DMS 273 (cell line): ENCODE measurements around the gene CGB2.
A peak's percentile ranks its signal among the peaks of the same experiment; 100 is the strongest.

Experiments used
- DNase-seq: peaks from one replicate; lab custom pipeline; 2025; ENCODE audit not compliant: unreplicated experiment; lab: John Stamatoyannopoulos, UW

CGB2 gene

GRCh38 chr19:49065905-49066512 lies 34.3 kb downstream of the CGB2 start:
- no peak for DNase-seq

GRCh38 chr19:49067554-49067953 lies 35.9 kb downstream of the CGB2 start:
- peak; percentile 32 for DNase-seq

DNA sequence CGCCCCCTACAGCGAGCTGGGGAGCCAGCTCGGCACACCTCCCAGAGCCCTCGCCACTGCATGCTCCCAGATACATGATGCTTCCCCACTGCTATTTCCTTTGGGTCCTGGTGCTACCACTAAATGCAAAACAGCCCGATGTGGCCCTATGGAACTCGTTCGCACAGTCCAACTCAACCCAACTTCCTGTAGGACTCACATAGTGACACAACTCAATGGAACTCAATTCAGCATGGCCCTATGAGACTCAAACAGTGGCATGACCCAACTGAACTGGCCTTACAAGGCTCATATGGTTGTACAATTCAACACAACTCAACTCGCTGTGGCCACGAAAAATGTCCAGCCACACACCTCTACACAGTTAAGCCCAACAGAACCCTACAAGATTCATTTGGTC lies 37.3 kb downstream of the CGB2 start:
- no peak for DNase-seq

DNA sequence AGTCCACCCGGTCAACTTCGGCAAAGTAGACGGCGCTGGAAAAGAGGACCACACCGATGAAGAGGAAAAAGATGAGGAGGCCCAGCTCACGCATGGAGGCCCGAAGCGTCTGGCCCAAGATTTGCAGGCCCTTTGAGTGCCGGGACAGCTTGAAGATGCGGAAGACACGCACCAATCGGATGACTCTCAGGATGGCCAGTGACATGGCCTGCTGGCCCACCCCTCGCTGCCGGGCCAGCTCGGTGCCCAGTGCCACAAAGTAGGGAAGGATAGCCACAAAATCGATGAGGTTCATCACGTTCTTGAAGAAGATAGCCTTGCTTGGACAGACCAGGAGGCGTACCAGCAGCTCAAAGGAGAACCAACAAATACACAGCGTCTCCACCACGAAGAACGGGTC lies 38.7 kb downstream of the CGB2 start:
- no peak for DNase-seq

GRCh38 chr19:49071860-49072547 lies 40.3 kb downstream of the CGB2 start:
- peak; percentile 64 for DNase-seq

DNA sequence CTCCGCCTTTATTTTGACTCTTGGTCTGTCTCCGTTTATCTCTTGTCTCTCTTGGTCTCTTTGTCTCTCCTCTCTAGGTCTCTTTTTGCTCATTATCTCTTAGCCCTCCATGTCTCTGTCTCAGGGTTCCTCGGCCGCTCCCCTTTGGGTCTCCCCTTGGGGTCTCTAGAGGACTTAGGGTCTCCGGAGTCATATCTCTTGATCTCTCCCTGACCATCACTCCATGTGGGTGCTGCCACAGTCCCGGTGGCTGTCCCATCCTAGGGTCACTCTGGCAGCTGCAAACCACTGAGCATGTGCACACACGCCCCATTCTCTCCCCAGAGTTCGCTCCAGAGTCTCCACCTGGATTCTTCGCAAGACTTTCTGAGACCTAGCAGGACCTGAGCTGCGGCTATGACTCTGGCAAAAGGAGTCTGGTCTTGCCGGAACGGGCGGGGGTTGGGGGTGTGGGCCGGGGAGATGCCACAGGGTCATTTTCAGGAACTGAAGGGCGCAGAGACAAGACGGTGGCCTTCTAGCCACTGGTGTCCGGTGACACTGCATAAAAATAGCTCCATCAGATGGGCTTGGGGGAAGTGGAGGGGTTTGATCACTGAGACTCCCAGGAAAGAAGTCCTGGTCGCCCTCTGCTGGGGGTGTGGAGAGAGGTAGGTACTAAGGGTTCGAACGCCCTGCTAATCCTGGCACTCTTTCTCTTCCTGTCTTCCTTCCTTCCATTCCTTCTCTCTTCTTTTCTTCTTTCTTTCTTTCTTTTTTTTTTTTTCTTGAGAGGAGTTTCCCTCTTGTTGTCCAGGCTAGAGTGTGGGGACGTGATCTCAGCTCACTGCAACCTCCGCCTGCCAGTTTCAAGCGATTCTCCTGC lies 42.1 kb downstream of the CGB2 start:
- DNase-seq: peak; percentile 82

DNA sequence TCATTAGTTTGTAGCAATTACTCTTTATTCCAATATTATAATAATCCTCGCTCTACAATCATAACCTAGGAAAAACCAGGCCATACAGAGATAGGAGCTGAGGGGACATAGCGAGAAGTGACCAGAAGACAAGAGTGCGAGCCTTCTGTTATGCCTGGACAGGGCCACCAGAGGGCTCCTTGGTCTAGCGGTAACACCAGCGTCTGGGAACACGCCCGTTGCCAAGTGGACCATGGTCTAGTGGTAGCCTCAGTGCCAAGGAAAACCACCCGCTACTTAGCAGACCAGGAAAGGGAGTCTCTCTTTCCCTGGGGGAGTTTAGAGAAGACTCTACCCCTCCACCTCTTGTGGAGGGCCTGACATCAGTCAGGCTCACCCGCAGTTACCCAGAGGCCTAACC lies 43.2 kb downstream of the CGB2 start:
- DNase-seq: peak; percentile 68

GRCh38 chr19:49080392-49080791 lies 48.7 kb downstream of the CGB2 start:
- DNase-seq: no peak

GRCh38 chr19:49081273-49081672 lies 49.6 kb downstream of the CGB2 start:
- DNase-seq: no peak
